Body of pancreas (tissue), 4 donors: ENCODE measurements around the gene AIMP1.
"Not testable (repeated sequence)": the region's sequence is repeated elsewhere in the genome, so short reads cannot be mapped to it uniquely, and the experiment has no call there.

ENCODE experiments used
- POLR2A ChIP-seq, 3 donors: fragments of 450-650 bp; IDR thresholded peaks; one replicate each; pipeline ENCODE4 v1.6.1; 2016; ENCODE audit warnings: antibody characterized with exemption in 3 of 3, mild to moderate bottlenecking in 2 of 3
- TF ChIP-seq, protein P1 (sequence below), 7 experiments: fragments of 450-650 bp in 4 of 7; fragments of 200-600 bp in 3 of 7; sonication (generic) in 3 of 7; IDR thresholded peaks; one replicate each; pipeline ENCODE4 v1.5.1; 2016 to 2019; ENCODE audit warnings: antibody characterized with exemption in 7 of 7

DNA sequence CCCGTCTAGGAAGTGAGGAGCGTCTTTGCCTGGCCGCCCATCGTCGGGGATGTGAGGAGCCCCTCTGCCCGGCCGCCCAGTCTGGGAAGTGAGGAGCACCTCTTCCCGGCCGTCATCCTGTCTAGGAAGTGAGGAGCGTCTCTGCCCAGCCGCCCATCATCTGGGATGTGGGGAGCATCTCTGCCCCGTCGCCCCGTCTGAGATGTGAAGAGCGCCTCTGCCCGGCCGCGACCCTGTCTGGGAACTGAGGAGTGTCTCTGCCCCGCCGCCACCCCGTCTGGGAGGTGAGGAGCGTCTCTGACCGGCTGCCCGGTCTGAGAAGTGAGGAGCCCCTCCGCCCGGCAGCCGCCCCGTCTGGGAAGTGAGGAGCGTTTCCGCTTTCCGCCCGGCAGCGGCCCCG, 4.8 kb downstream of the AIMP1 start:
- TF ChIP-seq, protein P1, sequence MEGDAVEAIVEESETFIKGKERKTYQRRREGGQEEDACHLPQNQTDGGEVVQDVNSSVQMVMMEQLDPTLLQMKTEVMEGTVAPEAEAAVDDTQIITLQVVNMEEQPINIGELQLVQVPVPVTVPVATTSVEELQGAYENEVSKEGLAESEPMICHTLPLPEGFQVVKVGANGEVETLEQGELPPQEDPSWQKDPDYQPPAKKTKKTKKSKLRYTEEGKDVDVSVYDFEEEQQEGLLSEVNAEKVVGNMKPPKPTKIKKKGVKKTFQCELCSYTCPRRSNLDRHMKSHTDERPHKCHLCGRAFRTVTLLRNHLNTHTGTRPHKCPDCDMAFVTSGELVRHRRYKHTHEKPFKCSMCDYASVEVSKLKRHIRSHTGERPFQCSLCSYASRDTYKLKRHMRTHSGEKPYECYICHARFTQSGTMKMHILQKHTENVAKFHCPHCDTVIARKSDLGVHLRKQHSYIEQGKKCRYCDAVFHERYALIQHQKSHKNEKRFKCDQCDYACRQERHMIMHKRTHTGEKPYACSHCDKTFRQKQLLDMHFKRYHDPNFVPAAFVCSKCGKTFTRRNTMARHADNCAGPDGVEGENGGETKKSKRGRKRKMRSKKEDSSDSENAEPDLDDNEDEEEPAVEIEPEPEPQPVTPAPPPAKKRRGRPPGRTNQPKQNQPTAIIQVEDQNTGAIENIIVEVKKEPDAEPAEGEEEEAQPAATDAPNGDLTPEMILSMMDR (IDR thresholded peaks at IDR 0.05): not testable (repeated sequence)
- not testable (repeated sequence) for TF ChIP-seq POLR2A (IDR thresholded peaks at IDR 0.05)
